Activated naive CD8-positive, alpha-beta T cell (primary cell): ENCODE data around the gene NPAT.

Source experiments
- H3K27ac Mint-ChIP-seq: one replicate; pipeline ENCODE4 v1.8.0; 2021; ENCODE audit warnings: mixed read lengths
- H3K27me3 Mint-ChIP-seq: one replicate; pipeline ENCODE4 v1.8.0; 2021; ENCODE audit warnings: mixed read lengths
- H3K36me3 Mint-ChIP-seq: one replicate; pipeline ENCODE4 v1.8.0; 2021; ENCODE audit warnings: mixed read lengths
- H3K4me1 Mint-ChIP-seq: one replicate; pipeline ENCODE4 v1.8.0; 2021; ENCODE audit warnings: low read depth, mixed read lengths
- H3K4me3 Mint-ChIP-seq: one replicate; pipeline ENCODE4 v1.8.0; 2021; ENCODE audit warnings: mild to moderate bottlenecking, mixed read lengths
- H3K9me3 Mint-ChIP-seq: one replicate; pipeline ENCODE4 v1.8.0; 2021; ENCODE audit warnings: low read depth, mixed read lengths

The NPAT gene

DNA sequence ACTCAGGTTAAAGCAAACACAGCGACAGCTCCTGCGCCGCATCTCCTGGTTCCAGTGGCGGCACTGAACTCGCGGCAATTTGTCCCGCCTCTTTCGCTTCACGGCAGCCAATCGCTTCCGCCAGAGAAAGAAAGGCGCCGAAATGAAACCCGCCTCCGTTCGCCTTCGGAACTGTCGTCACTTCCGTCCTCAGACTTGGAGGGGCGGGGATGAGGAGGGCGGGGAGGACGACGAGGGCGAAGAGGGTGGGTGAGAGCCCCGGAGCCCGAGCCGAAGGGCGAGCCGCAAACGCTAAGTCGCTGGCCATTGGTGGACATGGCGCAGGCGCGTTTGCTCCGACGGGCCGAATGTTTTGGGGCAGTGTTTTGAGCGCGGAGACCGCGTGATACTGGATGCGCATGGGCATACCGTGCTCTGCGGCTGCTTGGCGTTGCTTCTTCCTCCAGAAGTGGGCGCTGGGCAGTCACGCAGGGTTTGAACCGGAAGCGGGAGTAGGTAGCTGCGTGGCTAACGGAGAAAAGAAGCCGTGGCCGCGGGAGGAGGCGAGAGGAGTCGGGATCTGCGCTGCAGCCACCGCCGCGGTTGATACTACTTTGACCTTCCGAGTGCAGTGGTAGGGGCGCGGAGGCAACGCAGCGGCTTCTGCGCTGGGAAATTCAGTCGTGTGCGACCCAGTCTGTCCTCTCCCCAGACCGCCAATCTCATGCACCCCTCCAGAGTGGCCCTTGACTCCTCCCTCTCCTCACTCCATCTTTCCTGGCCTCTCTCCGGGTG, at the start of gene NPAT, which contains the start of gene ATM:
Gene NPAT (minus strand): TSS at position 65 of the 774 bp plus-strand sequence. CDS start 102 bp downstream, outside the sequence.
Gene ATM (plus strand): TSS at position 494 of the 774 bp plus-strand sequence. CDS start 4,558 bp downstream, outside the sequence.
- Mint-ChIP-seq H3K9me3 (no peaks in the 10 kb centered on the region), H3K27ac (no peak within 1 kb of the TSS), H3K4me3 (no peak within 1 kb of the TSS), H3K36me3 (peaks cover 3% of the 10 kb centered on the region), H3K4me1 (peaks cover 61% of the 10 kb centered on the region), H3K27me3 (no peaks in the 10 kb centered on the region)

DNA sequence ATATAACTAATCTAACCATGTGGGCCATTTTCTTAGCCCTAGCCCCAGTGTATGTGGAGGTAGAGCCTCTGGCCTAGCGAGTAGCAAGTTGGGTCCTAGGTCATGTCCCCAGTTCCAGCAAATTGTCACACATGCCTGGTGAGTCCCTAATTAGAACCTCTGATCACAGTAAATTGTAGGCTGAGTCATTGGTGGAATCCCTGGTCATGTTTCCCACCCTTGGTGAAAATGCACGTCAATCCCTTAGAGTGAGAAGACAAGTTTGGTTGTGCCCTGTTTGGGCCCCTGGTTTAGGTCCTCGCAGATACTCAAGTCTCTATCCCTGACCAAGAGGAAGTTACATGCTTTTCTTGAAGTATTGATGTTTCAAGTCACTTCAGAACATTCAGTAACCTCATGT, 47.1 kb upstream of the NPAT start:
- H3K36me3 Mint-ChIP-seq: peaks cover 35% of the 10 kb centered on the region
- H3K4me1 Mint-ChIP-seq: peaks cover 43% of the 10 kb centered on the region
- peaks cover 7% of the 10 kb centered on the region for H3K9me3 Mint-ChIP-seq
- peak overlapping the region; percentile 84 for H3K27ac Mint-ChIP-seq
- H3K4me3 Mint-ChIP-seq: no peak overlapping the region
- H3K27me3 Mint-ChIP-seq: no peaks in the 10 kb centered on the region

DNA sequence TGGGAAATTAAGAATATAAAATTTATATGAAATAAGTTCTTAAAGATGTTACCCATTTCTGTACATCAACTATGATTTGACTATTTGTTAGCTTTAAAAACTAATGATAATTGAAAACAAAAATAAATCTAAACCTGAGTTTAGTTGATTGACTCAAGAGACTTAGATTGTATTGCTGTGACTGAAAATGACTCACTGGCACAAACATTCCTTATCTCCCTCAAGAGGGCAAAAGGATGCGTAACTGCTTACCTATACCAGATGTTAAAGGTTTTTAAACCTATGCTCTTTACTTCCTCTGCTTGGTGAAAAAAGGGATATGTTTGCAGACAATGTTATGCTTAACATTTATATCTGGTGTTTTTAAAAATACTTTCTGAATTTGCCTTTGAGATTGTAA, 30.7 kb upstream of the NPAT start:
- no peaks in the 10 kb centered on the region for H3K27me3 Mint-ChIP-seq
- H3K9me3 Mint-ChIP-seq: no peaks in the 10 kb centered on the region
- no peak overlapping the region for H3K27ac Mint-ChIP-seq
- H3K36me3 Mint-ChIP-seq: peaks cover 19% of the 10 kb centered on the region
- peaks cover 75% of the 10 kb centered on the region for H3K4me1 Mint-ChIP-seq
- H3K4me3 Mint-ChIP-seq: no peak overlapping the region

DNA sequence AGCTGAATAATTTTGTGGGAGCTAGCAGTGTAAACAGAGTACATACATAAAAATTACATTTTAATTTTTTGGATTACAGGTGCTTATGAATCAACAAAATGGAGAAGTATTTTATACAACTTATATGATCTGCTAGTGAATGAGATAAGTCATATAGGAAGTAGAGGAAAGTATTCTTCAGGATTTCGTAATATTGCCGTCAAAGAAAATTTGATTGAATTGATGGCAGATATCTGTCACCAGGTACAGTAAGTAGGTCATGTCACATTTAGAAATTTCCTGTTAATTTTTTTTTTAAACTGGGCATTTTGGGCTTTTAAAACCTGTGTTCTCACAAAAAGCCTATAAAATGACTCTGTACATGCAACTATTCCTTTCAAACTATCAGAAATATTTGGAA, 24.4 kb upstream of the NPAT start:
- Mint-ChIP-seq H3K4me3 (peak overlapping the region; percentile 17), H3K27ac (peak overlapping the region; percentile 87), H3K27me3 (no peaks in the 10 kb centered on the region), H3K4me1 (peaks cover 86% of the 10 kb centered on the region), H3K36me3 (peaks cover 23% of the 10 kb centered on the region), H3K9me3 (no peaks in the 10 kb centered on the region)

DNA sequence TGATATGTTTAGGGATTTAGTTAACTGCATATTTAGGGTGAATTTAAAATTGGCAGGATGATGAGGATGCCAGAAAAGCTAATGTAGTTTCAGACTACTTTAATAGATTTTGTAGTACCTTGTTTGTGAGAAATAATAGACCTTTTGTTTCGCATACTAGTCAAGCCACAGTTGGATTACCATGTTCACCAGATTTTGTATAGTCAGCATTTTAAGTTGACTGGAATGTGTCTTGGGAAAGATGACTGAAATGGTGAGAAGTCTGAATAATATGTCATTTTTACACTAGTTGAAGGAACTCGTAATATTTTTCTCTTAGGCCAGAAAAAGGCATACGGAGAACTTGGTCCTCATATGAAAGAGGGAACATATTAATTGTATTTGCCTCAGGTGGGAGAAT, 23.9 kb upstream of the NPAT start:
- Mint-ChIP-seq H3K4me1 (peaks cover 85% of the 10 kb centered on the region), H3K4me3 (peak overlapping the region; percentile 17), H3K27ac (peak overlapping the region; percentile 87)

DNA sequence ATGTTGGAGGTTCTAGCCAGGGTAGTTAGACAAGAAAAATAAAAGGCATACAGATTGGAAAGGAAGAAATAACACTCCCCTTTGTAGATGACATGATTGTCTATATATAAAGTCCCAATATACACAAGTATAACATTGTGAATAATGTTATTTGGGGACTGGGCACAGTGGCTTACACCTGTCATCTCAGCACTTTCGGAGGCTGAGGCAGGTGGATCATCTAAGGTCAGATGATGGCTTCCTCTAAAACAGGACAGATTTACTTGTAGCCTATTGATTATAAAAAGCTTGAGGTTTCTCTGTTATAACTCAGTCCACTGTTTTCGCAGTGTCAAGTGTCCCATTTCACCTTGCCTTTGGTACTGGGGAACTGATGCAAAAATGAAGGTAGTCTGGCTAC, 20.0 kb upstream of the NPAT start:
- Mint-ChIP-seq H3K36me3 (peaks cover 15% of the 10 kb centered on the region), H3K4me3 (peak overlapping the region; percentile 68), H3K27me3 (no peaks in the 10 kb centered on the region), H3K9me3 (peaks cover 3% of the 10 kb centered on the region), H3K4me1 (peaks cover 86% of the 10 kb centered on the region), H3K27ac (peak overlapping the region; percentile 94)

More for the DNA sequence above, 23.9 kb upstream of the NPAT start:
- H3K27me3 Mint-ChIP-seq: no peaks in the 10 kb centered on the region
- peaks cover 19% of the 10 kb centered on the region for H3K36me3 Mint-ChIP-seq
- no peaks in the 10 kb centered on the region for H3K9me3 Mint-ChIP-seq

DNA sequence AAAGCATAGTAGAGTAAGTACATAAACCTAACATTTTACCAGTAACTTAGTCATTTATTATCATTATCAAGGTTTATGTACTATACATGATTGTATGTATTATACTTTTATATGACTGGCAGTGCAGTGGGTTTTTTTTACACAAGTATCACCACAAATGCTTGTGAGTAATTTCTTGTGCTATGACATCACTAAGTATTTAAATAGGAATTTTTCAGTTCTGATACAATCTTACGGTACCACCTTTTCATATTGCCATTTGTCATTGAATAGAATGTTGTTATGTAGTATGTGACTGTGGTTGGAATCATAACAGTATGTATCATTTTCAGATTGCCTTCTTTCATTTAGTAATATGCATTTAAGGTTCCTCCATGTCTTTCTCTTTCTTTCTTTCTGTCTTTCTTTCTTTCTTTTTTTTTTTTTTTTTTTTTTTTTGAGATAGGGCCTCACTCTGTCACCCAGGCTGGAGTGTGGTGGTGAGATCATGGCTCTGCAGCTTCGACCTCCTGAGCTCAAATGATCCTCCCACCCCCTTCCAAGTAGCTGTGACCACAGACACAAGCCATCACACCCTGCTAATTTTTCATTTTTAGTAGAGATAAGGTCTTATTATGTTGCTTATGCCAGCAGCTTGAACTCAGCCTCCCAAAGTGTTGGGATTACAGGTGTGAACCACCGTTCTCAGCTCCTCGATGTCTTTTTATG, 19.0 kb upstream of the NPAT start:
- peak overlapping the region; percentile 68 for H3K4me3 Mint-ChIP-seq
- peaks cover 13% of the 10 kb centered on the region for H3K36me3 Mint-ChIP-seq
- H3K4me1 Mint-ChIP-seq: peaks cover 86% of the 10 kb centered on the region
- H3K27ac Mint-ChIP-seq: peak overlapping the region; percentile 94
- H3K9me3 Mint-ChIP-seq: peaks cover 3% of the 10 kb centered on the region
- no peaks in the 10 kb centered on the region for H3K27me3 Mint-ChIP-seq

DNA sequence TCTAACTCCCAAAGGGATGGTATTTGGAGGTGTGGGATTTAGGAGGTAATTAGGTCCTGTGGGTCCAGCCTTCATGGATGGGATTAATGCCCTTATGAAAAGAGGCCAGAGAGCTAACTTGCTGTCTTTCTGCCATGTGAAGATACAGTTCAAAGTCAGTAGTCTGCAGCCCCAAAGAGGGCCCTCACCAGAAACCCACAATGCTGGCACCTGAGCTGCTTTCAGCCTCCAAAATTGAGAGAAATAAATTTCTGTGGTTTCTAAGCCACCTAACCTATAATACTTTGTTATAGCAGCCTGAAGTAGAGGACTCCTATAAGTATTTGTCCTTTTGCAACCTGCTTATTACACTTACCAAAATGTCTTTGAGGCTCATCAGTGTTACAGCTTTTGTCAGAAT, 16.6 kb upstream of the NPAT start:
- no peaks in the 10 kb centered on the region for H3K27me3 Mint-ChIP-seq
- H3K4me3 Mint-ChIP-seq: peak overlapping the region; percentile 68
- H3K9me3 Mint-ChIP-seq: peaks cover 3% of the 10 kb centered on the region
- H3K4me1 Mint-ChIP-seq: peaks cover 87% of the 10 kb centered on the region
- peak overlapping the region; percentile 91 for H3K27ac Mint-ChIP-seq
- H3K36me3 Mint-ChIP-seq: peaks cover 12% of the 10 kb centered on the region

DNA sequence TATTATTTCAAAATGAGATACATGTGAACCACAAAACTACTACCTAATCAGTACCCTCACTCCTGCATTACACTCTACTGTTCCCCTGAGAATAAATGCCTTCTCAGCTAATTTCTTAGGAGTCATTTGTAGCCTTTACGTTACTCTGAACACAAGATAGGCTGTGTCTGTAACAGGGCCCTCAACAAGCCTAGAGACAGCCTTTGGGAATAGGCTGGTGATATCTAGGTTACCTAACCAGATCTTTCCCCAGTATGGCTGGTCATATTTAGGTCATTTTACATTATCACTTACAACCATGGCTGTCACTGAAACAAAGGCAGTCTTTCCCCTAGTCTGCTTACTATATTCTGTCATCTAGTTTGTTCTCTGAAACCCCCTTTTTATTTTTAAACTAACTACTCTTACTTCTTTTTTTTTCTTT, 14.6 kb upstream of the NPAT start:
- H3K4me1 Mint-ChIP-seq: peaks cover 86% of the 10 kb centered on the region
- no peaks in the 10 kb centered on the region for H3K27me3 Mint-ChIP-seq
- H3K36me3 Mint-ChIP-seq: peaks cover 15% of the 10 kb centered on the region

DNA sequence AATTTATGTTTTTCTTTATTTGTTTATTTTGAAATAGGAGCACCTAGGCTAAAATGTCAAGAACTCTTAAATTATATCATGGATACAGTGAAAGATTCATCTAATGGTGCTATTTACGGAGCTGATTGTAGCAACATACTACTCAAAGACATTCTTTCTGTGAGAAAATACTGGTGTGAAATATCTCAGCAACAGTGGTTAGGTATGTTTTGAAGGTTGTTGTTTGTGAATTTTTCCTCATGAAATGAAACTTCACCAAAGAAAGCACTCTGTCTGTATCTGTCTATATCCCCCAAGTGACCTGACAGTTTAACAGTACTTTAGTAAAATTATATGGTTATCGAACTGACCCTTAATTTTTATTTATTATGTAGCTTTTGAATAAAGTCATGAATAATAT, 13.2 kb upstream of the NPAT start:
- Mint-ChIP-seq H3K27me3 (no peaks in the 10 kb centered on the region), H3K4me3 (peak overlapping the region; percentile 81), H3K4me1 (peaks cover 89% of the 10 kb centered on the region), H3K36me3 (peaks cover 20% of the 10 kb centered on the region), H3K27ac (peak overlapping the region; percentile 95), H3K9me3 (peaks cover 3% of the 10 kb centered on the region)

More for the DNA sequence above, 14.6 kb upstream of the NPAT start:
- Mint-ChIP-seq H3K27ac (peak overlapping the region; percentile 95), H3K4me3 (peak overlapping the region; percentile 81), H3K9me3 (peaks cover 3% of the 10 kb centered on the region)

DNA sequence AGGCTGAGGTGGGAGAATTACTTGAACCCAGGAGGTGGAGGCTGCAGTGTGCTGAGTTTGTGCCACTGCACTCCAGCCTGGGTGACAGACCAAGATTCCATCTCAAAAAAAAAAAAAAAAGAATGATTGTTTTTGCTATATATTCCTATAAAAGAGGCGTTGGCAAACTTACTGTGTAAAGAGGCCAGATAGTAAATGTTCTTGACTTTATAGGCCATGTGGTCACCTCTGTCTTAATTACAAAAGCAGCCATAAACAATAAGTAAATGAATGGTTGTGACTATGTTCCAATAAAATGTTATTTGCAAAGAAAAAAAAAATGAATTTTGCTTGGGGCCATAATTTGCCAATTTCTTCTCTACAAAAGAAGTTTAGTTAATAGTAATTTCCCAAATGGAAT, 12.8 kb upstream of the NPAT start:
- peaks cover under 1% of the 10 kb centered on the region for H3K9me3 Mint-ChIP-seq
- H3K27ac Mint-ChIP-seq: peak overlapping the region; percentile 95
- no peak overlapping the region for H3K4me3 Mint-ChIP-seq
- H3K27me3 Mint-ChIP-seq: no peaks in the 10 kb centered on the region
- peaks cover 88% of the 10 kb centered on the region for H3K4me1 Mint-ChIP-seq
- H3K36me3 Mint-ChIP-seq: peaks cover 18% of the 10 kb centered on the region

DNA sequence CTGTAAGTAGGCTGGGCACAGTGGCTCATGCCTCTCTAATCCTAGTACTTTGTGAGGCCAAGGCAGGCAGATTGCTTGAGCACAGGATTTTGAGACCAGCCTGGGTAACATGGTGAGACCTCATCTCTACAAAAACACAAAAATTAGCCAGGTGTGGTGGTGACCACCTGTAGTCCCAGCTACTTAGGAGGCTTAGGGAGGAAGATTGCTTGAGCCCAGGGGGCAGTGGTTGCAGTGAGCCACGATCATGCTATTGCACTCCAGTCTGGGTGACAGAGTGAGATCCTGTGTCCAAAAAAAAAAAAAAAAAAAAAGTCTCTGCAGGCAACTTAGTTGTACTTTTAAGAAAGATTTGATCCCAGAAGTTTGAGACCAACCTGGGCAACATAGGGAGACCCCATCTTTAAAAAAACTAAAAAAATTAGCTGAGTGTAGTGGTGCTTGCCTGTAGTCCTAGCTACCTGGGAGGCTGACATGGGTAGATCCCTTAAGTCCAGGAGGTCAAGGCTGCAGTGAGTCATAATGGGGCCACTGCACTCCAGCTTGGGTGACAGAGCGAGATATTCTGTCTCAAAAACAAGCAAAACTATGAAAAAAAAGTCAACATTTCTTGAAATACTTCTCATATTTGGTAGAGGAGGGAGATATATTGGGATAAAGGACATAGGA, 11.0 kb upstream of the NPAT start:
- Mint-ChIP-seq H3K27ac (peak overlapping the region; percentile 94), H3K27me3 (no peaks in the 10 kb centered on the region), H3K9me3 (no peaks in the 10 kb centered on the region), H3K36me3 (peaks cover 17% of the 10 kb centered on the region), H3K4me1 (peaks cover 87% of the 10 kb centered on the region), H3K4me3 (peak overlapping the region; percentile 20)

DNA sequence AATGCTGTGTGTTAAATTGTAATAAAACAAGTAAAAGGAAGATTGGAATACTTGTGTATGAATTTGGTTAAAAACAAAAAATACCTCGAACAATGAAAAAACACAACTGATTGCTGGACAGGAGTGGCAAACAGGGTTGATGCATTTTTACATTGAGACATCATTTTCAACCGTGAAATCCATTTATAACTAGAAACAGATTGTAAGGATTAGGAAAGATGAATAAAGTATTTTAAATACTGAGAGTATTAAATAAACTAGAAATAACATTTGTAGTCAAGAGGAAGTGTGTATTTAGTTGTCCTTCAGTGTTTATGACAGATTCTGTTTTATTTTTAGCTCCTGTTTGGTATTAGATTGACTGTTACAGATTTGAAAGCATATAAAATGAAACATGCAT, 5.8 kb upstream of the NPAT start:
- Mint-ChIP-seq H3K27ac (peak overlapping the region; percentile 94), H3K4me3 (peak overlapping the region; percentile 83), H3K27me3 (no peaks in the 10 kb centered on the region), H3K9me3 (no peaks in the 10 kb centered on the region), H3K4me1 (peaks cover 74% of the 10 kb centered on the region), H3K36me3 (peaks cover 11% of the 10 kb centered on the region)

DNA sequence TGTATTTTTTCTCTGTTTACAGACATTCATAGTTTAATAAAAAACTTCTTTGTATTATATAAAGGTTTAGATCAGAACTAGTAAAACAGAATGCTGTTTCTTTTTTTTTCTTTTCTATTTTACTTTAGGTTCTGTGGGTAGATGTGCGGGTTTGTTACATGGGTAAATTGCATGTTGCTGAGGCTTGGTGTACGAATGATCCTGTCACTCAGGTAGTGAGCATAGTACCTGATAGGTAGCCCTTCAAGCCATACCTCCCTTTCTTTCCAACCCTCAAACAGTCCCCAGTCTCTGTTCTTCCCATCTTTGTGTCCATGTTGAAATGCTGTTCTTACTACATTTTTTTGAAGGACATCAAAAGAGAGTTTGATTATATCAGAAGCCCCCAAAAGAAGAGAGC, 3.6 kb upstream of the NPAT start:
- Mint-ChIP-seq H3K27me3 (no peaks in the 10 kb centered on the region), H3K9me3 (no peaks in the 10 kb centered on the region), H3K36me3 (peaks cover 3% of the 10 kb centered on the region), H3K4me3 (no peak overlapping the region), H3K4me1 (peaks cover 57% of the 10 kb centered on the region), H3K27ac (no peak overlapping the region)
